Panc1 (cell line): ENCODE data around the gene NOTCH4.

Source experiments
- POLR2AphosphoS5 ChIP-seq: IDR thresholded peaks from 2 replicates; pipeline ENCODE4 v1.6.1; 2012; ENCODE audit warnings: mild to moderate bottlenecking, low read depth, low read length, moderate library complexity
- REST ChIP-seq, 2 experiments: IDR thresholded peaks; 2 replicates each; pipeline ENCODE4 v1.6.1; 2011 to 2012; ENCODE audit warnings: low read depth in 2 of 2, control low read depth in 1 of 2, low read length in 1 of 2, mild to moderate bottlenecking in 1 of 2, moderate library complexity in 1 of 2; ENCODE audit not compliant: insufficient read depth in 1 of 2
- SIN3A ChIP-seq: IDR thresholded peaks from 2 replicates; pipeline ENCODE4 v1.6.1; 2012; ENCODE audit warnings: low read depth, mild to moderate bottlenecking, low read length, moderate library complexity, borderline replicate concordance; ENCODE audit not compliant: insufficient read depth
- TCF7L2 ChIP-seq: IDR thresholded peaks from 2 replicates; pipeline ENCODE4 v1.6.1; 2011; ENCODE audit warnings: mild to moderate bottlenecking, low read depth, low read length, inconsistent platforms
- TF ChIP-seq, protein P1 (sequence below): fragments of 450-650 bp; IDR thresholded peaks from 2 replicates; pipeline ENCODE4 v1.5.1; 2017; ENCODE audit warnings: mild to moderate bottlenecking

DNA sequence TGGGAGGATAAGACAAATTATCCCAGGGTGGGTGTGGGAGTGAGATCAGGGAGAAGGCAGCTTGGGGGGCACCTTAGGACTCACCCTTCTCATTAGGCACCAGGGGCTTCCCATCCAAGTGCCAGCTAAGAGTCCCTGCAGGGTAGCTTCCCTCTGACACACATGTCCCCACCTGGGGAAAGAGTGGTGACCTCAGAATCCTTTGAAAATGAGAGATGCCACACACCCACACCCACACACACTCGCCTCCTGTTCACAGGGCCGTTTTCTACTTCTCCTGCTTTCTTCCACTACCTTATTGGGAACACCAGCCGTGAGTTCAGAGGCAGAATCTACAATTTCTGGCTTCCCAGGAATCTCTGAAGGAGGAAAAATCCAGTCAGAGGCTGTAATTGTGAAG lies 40.8 kb downstream of the NOTCH4 start:
- TF ChIP-seq REST (IDR thresholded peaks at IDR 0.05; ENCODE audit: insufficient read depth in 1 of 2, low read depth in 2 of 2, low read length in 1 of 2) (no peak), SIN3A (no peak), POLR2AphosphoS5 (no peak), TCF7L2 (no peak)
- TF ChIP-seq, protein P1, sequence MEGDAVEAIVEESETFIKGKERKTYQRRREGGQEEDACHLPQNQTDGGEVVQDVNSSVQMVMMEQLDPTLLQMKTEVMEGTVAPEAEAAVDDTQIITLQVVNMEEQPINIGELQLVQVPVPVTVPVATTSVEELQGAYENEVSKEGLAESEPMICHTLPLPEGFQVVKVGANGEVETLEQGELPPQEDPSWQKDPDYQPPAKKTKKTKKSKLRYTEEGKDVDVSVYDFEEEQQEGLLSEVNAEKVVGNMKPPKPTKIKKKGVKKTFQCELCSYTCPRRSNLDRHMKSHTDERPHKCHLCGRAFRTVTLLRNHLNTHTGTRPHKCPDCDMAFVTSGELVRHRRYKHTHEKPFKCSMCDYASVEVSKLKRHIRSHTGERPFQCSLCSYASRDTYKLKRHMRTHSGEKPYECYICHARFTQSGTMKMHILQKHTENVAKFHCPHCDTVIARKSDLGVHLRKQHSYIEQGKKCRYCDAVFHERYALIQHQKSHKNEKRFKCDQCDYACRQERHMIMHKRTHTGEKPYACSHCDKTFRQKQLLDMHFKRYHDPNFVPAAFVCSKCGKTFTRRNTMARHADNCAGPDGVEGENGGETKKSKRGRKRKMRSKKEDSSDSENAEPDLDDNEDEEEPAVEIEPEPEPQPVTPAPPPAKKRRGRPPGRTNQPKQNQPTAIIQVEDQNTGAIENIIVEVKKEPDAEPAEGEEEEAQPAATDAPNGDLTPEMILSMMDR, result no peak
